SK-N-SH (cell line): ENCODE measurements around the gene NDST4.

ENCODE experiments used
- EP300 ChIP-seq, 2 experiments: IDR thresholded peaks; 2 replicates each; pipeline versions ENCODE4 v1.4.0 to v1.6.1; 2012; ENCODE audit warnings: borderline replicate concordance in 1 of 2, low read depth in 1 of 2, low read length in 1 of 2
- JUND ChIP-seq: IDR thresholded peaks from 2 replicates; pipeline ENCODE4 v1.4.0; 2012
- NRF1 ChIP-seq: IDR thresholded peaks from 2 replicates; pipeline ENCODE4 v1.6.1; 2012; ENCODE audit warnings: low read depth, mild to moderate bottlenecking, low read length
- POLR2AphosphoS5 ChIP-seq: IDR thresholded peaks from 2 replicates; pipeline ENCODE4 v1.6.1; 2012; ENCODE audit warnings: low read depth, low read length
- SIN3A ChIP-seq: IDR thresholded peaks from 2 replicates; pipeline ENCODE4 v1.6.1; 2012; ENCODE audit warnings: low read depth, mild to moderate bottlenecking, low read length, moderate library complexity, borderline replicate concordance
- TAF1 ChIP-seq: IDR thresholded peaks from 2 replicates; pipeline ENCODE4 v1.6.1; 2012; ENCODE audit warnings: low read depth, mild to moderate bottlenecking, low read length, moderate library complexity, borderline replicate concordance
- TF ChIP-seq, protein P1 (sequence below): fragments of 200-600 bp; sonication (generic); IDR thresholded peaks from 2 replicates; pipeline ENCODE4 v1.6.1; 2017; ENCODE audit warnings: antibody characterized with exemption, mild to moderate bottlenecking, moderate library complexity

DNA sequence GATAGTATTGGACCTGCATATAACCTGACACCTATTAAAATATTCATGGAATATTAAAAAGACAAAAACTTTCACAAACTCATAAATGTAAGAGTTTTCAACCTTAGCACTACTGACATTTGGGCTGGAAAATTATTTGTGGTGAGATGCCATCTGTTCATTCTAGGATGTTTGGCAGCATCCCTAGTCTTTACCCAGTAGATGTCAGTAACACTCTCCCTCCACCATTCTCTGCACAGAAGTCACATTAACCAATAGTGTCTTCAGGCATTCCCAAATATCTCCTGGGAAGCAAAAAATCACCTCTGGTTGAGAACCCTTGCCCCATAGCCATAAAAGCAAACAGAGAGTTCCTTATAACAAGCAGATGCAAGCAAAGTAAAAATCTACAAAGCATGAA, 41.4 kb upstream of the NDST4 start:
- TF ChIP-seq, protein P1, sequence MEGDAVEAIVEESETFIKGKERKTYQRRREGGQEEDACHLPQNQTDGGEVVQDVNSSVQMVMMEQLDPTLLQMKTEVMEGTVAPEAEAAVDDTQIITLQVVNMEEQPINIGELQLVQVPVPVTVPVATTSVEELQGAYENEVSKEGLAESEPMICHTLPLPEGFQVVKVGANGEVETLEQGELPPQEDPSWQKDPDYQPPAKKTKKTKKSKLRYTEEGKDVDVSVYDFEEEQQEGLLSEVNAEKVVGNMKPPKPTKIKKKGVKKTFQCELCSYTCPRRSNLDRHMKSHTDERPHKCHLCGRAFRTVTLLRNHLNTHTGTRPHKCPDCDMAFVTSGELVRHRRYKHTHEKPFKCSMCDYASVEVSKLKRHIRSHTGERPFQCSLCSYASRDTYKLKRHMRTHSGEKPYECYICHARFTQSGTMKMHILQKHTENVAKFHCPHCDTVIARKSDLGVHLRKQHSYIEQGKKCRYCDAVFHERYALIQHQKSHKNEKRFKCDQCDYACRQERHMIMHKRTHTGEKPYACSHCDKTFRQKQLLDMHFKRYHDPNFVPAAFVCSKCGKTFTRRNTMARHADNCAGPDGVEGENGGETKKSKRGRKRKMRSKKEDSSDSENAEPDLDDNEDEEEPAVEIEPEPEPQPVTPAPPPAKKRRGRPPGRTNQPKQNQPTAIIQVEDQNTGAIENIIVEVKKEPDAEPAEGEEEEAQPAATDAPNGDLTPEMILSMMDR: peak; percentile 15
- TF ChIP-seq SIN3A (no peak), NRF1 (no peak), EP300 (IDR thresholded peaks at IDR 0.05; ENCODE audit: borderline replicate concordance in 1 of 2, low read depth in 1 of 2, low read length in 1 of 2) (no peak), POLR2AphosphoS5 (no peak), TAF1 (no peak), JUND (no peak)
